ENCODE results near the gene RALGAPA2.
A peak's percentile ranks its signal among the peaks of the same experiment; 100 is the strongest.

Gene RALGAPA2

DNA sequence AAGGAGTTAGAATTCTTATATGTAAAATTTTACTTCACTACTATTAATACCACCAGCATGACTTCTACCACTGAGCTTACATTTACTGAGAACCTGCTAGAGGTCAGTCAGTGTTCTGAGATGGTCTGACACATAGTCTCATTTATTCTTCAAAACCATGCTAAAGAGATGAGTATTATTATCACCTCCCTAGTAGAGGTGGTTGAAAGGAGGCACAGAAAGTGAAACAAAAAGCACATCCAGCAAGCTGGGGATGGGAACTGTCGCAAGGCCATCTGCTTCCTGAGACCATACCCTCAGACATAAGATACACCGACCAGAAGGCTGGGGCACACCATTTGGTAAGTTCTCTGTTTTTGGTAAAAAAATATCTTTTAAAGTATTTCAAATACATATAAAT, 206.9 kb downstream of the RALGAPA2 start:
- TF ChIP-seq CTCF (IDR thresholded peaks at IDR 0.05; ENCODE audit: borderline replicate concordance, control extremely low read depth, extremely low read depth, insufficient read depth, missing control alignments): no peak
- peak; percentile 44 for DNase-seq (ENCODE audit: low spot score)
- in situ Hi-C loops (cut with MboI; ENCODE audit: low sequenced_read_pairs, unreplicated experiment): no loop called here

GRCh38 chr20:20503777-20504530, 208.5 kb downstream of the RALGAPA2 start:
- no peak for TF ChIP-seq CTCF (IDR thresholded peaks at IDR 0.05; ENCODE audit: borderline replicate concordance, control extremely low read depth, extremely low read depth, insufficient read depth, missing control alignments)
- no peak for DNase-seq (ENCODE audit: low spot score)
- in situ Hi-C loops (cut with MboI; ENCODE audit: low sequenced_read_pairs, unreplicated experiment): no loop called here

GRCh38 chr20:20501128-20501527, 211.3 kb downstream of the RALGAPA2 start:
- no peak for DNase-seq (ENCODE audit: low spot score)
- TF ChIP-seq CTCF (IDR thresholded peaks at IDR 0.05; ENCODE audit: borderline replicate concordance, control extremely low read depth, extremely low read depth, insufficient read depth, missing control alignments): no peak
- in situ Hi-C loops (cut with MboI; ENCODE audit: low sequenced_read_pairs, unreplicated experiment): no loop called here

DNA sequence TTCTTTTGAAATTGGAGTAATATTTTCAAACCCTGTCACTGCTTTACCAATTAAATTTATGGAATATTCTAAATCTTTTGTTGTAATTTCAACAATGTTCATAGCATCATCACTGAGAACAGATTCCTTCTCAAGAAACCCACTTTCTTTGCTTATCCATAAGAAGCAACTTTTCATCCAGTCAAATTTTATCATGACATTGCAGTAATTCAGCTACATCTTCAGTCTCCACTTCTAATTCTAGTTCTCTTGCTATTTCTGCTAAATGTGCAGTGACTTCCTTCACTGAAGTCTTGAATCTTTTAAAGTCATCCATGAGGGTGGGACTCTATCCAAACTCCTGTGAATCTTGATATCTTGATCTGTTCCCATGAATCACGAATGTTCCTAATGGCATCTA, 212.1 kb downstream of the RALGAPA2 start:
- DNase-seq (ENCODE audit: low spot score): no peak
- in situ Hi-C loops (cut with MboI; ENCODE audit: low sequenced_read_pairs, unreplicated experiment): no loop called here
- TF ChIP-seq CTCF (IDR thresholded peaks at IDR 0.05; ENCODE audit: borderline replicate concordance, control extremely low read depth, extremely low read depth, insufficient read depth, missing control alignments): no peak

- in situ Hi-C loops (cut with MboI; ENCODE audit: low sequenced_read_pairs, unreplicated experiment): no loop called here
- DNase-seq (ENCODE audit: low spot score): no peak
- TF ChIP-seq CTCF (IDR thresholded peaks at IDR 0.05; ENCODE audit: borderline replicate concordance, control extremely low read depth, extremely low read depth, insufficient read depth, missing control alignments): no peak
These were observed 213.0 kb downstream of the RALGAPA2 start for GRCh38 chr20:20499439-20499838.

DNA sequence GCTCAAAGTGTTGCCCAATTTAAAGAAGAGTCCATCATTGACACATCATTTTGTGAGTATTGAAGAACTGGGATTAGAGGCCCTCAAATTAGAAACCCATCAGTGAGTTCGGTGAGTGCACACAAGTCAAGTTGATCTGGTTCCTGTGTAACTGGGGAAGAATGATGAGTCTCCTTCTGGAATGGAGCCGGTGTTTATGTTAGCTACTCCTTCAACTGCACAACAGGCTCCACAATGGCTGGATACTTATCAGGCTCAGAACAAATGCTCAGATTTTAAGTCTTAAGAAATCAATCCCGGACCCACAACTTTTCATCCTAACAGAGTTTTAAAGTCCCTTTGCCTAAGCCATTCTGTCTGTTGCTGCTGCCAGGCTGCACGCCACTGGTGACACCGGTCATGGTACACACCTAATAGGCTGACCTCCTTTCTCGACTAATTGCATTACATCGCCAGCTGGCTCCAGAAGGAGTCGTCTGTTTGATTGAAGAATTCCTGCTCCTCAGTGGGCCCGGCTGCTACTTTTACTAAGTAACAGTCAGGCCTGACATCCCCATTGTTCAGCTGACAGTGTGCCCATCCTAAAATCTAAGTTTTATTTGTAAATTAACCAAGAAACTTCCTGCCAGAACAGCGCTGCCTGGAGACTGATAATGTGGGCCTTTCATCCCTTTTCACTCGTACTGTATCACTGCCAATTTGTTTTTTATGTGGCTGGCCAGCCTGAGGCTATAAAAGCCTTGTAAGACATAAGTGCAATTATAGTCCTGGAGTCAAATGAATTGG, 214.2 kb downstream of the RALGAPA2 start:
- in situ Hi-C loops (cut with MboI; ENCODE audit: low sequenced_read_pairs, unreplicated experiment): no loop called here
- no peak for TF ChIP-seq CTCF (IDR thresholded peaks at IDR 0.05; ENCODE audit: borderline replicate concordance, control extremely low read depth, extremely low read depth, insufficient read depth, missing control alignments)
- no peak for DNase-seq (ENCODE audit: low spot score)
